ENCODE data around the gene PITX3.

GRCh38 chr10:102242118-102242485, 790 bp upstream of the PITX3 start:
- TF ChIP-seq CTCF (IDR thresholded peaks at IDR 0.05), result no peak
- no peak for TF ChIP-seq POLR2A (IDR thresholded peaks at IDR 0.05)
